Upper lobe of left lung (tissue), 4 donors: ENCODE measurements around the gene PHACTR1.

Experiments used
- POLR2A ChIP-seq, 4 donors: fragments of 450-650 bp; IDR thresholded peaks; one replicate each; pipeline ENCODE4 v1.5.1; 2016 to 2017; ENCODE audit warnings: antibody characterized with exemption in 4 of 4, mild to moderate bottlenecking in 2 of 4
- POLR2AphosphoS5 ChIP-seq, 2 donors: sonication (generic); formaldehyde crosslinking; IDR thresholded peaks; one replicate each; pipeline ENCODE4 v1.5.1; 2017; ENCODE audit warnings: antibody characterized with exemption in 2 of 2
- TF ChIP-seq, protein P1 (sequence below), 6 experiments: fragments of 450-650 bp in 4 of 6; fragments of 200-600 bp in 2 of 6; sonication (generic) in 2 of 6; IDR thresholded peaks; one replicate each; pipeline ENCODE4 v1.5.1; 2016 to 2019; ENCODE audit warnings: antibody characterized with exemption in 6 of 6

DNA sequence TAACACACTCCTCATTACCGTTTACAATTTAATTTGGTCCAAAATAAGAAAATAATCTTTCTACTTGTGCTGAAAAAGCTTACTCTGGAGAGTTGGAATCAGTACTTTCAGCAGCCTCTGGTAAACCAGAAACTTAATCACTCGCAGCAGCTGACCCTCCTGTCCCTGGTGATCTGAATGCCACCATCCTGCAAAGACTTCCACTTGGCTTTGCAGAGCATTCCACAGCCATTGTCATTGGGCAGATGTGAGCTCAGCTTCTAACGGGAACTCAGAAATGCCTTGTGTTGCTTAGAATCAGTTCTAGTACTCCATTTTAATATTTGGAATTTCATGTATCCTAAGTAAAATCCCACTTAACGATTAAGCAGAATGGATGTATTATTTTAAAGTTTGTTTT, 59.7 kb downstream of the PHACTR1 start:
- TF ChIP-seq, protein P1, sequence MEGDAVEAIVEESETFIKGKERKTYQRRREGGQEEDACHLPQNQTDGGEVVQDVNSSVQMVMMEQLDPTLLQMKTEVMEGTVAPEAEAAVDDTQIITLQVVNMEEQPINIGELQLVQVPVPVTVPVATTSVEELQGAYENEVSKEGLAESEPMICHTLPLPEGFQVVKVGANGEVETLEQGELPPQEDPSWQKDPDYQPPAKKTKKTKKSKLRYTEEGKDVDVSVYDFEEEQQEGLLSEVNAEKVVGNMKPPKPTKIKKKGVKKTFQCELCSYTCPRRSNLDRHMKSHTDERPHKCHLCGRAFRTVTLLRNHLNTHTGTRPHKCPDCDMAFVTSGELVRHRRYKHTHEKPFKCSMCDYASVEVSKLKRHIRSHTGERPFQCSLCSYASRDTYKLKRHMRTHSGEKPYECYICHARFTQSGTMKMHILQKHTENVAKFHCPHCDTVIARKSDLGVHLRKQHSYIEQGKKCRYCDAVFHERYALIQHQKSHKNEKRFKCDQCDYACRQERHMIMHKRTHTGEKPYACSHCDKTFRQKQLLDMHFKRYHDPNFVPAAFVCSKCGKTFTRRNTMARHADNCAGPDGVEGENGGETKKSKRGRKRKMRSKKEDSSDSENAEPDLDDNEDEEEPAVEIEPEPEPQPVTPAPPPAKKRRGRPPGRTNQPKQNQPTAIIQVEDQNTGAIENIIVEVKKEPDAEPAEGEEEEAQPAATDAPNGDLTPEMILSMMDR (IDR thresholded peaks at IDR 0.05) = no peak
- TF ChIP-seq POLR2AphosphoS5 (IDR thresholded peaks at IDR 0.05) = no peak
- no peak for TF ChIP-seq POLR2A (IDR thresholded peaks at IDR 0.05)
